ENCODE measurements around the gene RB1.
"Not testable (repeated sequence)": the region's sequence is repeated elsewhere in the genome, so short reads cannot be mapped to it uniquely, and the experiment has no call there.

The RB1 gene

GRCh38 chr13:48355524-48355923, 52.0 kb downstream of the RB1 start:
- not testable (repeated sequence) for DNase-seq

- DNase-seq, result no peak
These were observed 53.2 kb downstream of the RB1 start for GRCh38 chr13:48356750-48357149.

GRCh38 chr13:48369988-48370387, 66.4 kb downstream of the RB1 start:
- DNase-seq, result no peak

GRCh38 chr13:48370815-48371214, 67.3 kb downstream of the RB1 start:
- no peak for DNase-seq

GRCh38 chr13:48377857-48378256, 74.3 kb downstream of the RB1 start:
- no peak for DNase-seq

- no peak for DNase-seq
These were observed 77.0 kb downstream of the RB1 start for GRCh38 chr13:48380581-48380980.

GRCh38 chr13:48383384-48383783, 79.8 kb downstream of the RB1 start:
- no peak for DNase-seq

GRCh38 chr13:48386816-48387215, 83.3 kb downstream of the RB1 start:
- DNase-seq, result no peak

- DNase-seq, result no peak
These were observed 87.7 kb downstream of the RB1 start for GRCh38 chr13:48391257-48391656.

GRCh38 chr13:48393030-48393697, 89.6 kb downstream of the RB1 start:
- no peak for DNase-seq

GRCh38 chr13:48393698-48394085, 90.1 kb downstream of the RB1 start:
- no peak for DNase-seq

GRCh38 chr13:48397744-48398143, 94.2 kb downstream of the RB1 start:
- no peak for DNase-seq

GRCh38 chr13:48398450-48399095, 95.0 kb downstream of the RB1 start:
- DNase-seq, result no peak

GRCh38 chr13:48400090-48400694, 96.6 kb downstream of the RB1 start:
- DNase-seq, result no peak

- no peak for DNase-seq
These were observed 97.3 kb downstream of the RB1 start for GRCh38 chr13:48400850-48401291.

GRCh38 chr13:48401480-48401879, 97.9 kb downstream of the RB1 start:
- no peak for DNase-seq

- DNase-seq, result no peak
These were observed 98.9 kb downstream of the RB1 start for GRCh38 chr13:48402325-48402932.

- DNase-seq, result no peak
These were observed 99.6 kb downstream of the RB1 start for GRCh38 chr13:48403151-48403631.

- no peak for DNase-seq
These were observed 100.4 kb downstream of the RB1 start for GRCh38 chr13:48403913-48404312.

GRCh38 chr13:48404952-48405351, 101.4 kb downstream of the RB1 start:
- no peak for DNase-seq

- no peak for DNase-seq
These were observed 102.3 kb downstream of the RB1 start for GRCh38 chr13:48405875-48406274.

GRCh38 chr13:48410199-48410598, 106.6 kb downstream of the RB1 start:
- DNase-seq, result no peak

- no peak for DNase-seq
These were observed 107.7 kb downstream of the RB1 start for GRCh38 chr13:48411147-48411794.
